NCI-H2107 (cell line): ENCODE results near the gene ATF3.
A peak's percentile ranks its signal among the peaks of the same experiment; 100 is the strongest.

Experiments
- DNase-seq: peaks from one replicate; lab custom pipeline; 2025; lab: John Stamatoyannopoulos, UW

Gene ATF3, protein sequence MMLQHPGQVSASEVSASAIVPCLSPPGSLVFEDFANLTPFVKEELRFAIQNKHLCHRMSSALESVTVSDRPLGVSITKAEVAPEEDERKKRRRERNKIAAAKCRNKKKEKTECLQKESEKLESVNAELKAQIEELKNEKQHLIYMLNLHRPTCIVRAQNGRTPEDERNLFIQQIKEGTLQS

DNA sequence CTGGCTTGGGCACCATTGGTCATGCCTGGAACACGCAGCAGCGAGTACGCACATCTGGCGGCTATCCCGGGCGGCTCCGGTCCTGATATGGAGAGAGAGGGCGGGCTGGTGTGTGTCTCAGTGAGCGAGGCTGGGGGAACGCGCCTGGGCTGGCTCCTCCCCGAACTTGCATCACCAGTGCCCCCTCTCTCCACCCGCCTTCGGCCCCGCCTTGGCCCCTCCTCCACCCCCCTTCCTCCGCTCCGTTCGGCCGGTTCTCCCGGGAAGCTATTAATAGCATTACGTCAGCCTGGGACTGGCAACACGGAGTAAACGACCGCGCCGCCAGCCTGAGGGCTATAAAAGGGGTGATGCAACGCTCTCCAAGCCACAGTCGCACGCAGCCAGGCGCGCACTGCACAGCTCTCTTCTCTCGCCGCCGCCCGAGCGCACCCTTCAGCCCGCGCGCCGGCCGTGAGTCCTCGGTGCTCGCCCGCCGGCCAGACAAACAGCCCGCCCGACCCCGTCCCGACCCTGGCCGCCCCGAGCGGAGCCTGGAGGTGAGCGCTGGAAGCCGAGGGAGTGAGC is at the start of gene ATF3:
Gene ATF3 (plus strand): TSS at position 370 of the 567 bp plus-strand sequence. CDS start 6,261 bp downstream, outside the sequence.
- peak; percentile 99 for DNase-seq

GRCh38 chr1:212559929-212560328 is 48.6 kb upstream of the ATF3 start:
- no peak for DNase-seq

- no peak for DNase-seq
Measured at GRCh38 chr1:212560933-212561460, 47.6 kb upstream of the ATF3 start.

- DNase-seq: no peak
Measured at GRCh38 chr1:212561501-212561931, 47.0 kb upstream of the ATF3 start.

- no peak for DNase-seq
Measured at GRCh38 chr1:212562771-212563170, 45.8 kb upstream of the ATF3 start.

DNA sequence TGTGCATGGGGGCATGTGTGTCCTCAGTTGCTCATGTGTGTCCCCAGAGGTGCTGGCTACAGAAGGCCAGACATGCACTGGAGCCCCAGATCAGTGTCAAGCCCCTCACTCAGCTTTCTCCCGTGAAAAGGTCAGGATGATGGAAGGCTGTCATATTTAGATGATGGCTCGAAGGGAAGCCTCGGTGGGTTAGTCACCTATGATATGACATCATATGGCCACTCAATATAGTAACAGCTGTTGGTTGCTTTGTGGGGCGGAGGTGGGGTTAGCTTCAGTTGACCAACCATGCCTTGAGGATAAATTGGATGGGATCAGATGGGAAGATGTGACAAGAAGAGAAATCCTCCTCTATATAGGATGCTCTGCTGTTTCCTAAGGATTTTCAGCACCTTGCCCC is 43.5 kb upstream of the ATF3 start:
- no peak for DNase-seq

DNA sequence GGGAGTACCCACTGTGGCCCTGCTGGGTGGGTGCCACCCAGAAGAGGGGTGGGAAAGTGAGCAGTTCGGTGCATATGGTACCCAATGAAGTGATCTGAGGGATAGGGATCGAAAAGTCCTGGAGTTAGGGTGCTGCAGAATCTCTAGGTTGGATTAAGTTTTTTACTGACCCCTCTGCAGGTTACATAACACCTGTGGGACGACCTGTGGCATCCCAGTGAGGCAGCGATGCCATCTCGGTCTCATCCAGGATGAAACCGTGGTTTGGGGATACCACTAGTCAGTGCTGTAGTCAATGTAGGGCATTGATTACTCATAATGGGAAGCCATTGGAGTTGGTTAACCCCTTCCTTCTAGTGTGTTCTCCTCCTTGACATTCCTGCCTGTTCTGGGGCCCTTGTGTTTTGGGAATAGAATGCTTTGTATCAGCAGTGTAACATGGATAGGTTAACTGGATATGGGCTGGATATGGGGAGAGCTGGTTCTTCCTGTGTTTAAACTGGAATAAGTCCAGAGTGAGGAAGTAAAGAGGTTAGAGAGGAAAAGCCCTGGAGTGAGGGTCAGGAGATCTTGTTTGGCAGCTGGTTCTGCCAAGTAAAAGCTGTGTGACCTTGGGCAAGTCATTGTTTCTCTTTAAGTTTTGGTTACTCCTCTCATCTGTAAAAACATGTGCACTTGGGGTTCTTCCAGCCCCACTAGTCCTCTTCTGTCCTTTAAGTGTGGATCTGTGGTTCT is 42.8 kb upstream of the ATF3 start:
- DNase-seq: no peak

- DNase-seq: peak; percentile 40
Measured at GRCh38 chr1:212566522-212567479, 41.8 kb upstream of the ATF3 start.

DNA sequence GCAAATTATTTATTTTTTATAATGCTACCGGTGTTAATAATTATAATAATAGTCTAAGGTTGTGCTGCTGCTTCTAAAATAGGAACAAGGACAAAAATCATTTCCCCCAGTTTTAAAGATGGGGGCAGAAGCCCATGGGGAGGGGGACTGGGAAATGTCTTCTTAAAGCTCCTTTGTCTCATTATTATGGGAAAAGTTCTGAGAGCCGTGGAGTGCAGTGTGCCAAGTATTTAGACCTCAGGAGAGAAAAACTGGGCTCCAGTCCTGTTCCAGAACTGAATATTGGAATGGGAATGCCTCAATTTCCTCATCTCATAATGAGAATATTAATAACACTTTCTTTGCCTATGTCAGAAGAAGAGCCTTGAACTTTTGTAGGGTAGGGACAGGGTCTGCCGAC is 40.9 kb upstream of the ATF3 start:
- DNase-seq: no peak

GRCh38 chr1:212568978-212569537 is 39.5 kb upstream of the ATF3 start:
- DNase-seq: no peak

GRCh38 chr1:212574732-212575131 is 33.8 kb upstream of the ATF3 start:
- no peak for DNase-seq

DNA sequence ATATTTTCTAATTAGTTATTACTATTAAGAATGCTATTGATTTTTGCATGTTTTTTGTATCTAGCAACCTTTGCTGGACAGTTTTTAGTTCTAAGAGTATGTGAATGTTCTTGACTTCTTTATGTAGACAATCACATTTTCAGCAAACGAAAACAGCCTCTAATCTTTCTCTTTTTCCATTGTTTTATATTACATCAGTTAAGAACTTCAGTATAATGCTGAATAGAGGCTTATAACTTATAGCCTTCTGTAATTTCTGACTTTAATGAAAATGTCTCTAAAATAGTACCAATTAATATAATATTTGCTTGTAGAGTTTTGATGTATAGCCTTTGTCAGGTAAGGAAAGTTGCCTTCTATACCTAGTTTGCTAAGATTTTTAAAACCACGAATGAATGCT is 33.2 kb upstream of the ATF3 start:
- no peak for DNase-seq

- DNase-seq: no peak
Measured at GRCh38 chr1:212578041-212578440, 30.5 kb upstream of the ATF3 start.

GRCh38 chr1:212581034-212581433 is 27.5 kb upstream of the ATF3 start:
- DNase-seq: no peak

DNA sequence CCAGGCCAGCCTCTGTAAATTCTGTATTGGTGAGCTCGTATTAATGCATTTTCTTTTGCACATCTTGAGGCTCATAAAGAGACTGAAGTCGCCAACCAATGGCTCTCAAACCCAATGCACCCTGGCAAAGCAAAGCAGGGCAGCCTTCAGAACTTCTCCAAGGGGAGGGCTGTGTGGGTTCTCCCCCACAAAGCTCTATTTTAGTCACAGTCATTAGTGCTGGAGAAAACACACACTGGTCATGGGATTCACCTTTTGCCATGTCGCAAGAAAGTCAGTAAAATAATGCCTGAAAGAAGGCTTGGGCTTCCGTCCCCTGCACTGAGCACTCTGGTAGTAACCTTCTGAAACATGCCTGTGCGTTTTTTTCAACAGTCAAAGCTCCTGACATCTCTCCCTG is 26.3 kb upstream of the ATF3 start:
- no peak for DNase-seq

- DNase-seq: no peak
Measured at GRCh38 chr1:212582808-212583615, 25.5 kb upstream of the ATF3 start.

DNA sequence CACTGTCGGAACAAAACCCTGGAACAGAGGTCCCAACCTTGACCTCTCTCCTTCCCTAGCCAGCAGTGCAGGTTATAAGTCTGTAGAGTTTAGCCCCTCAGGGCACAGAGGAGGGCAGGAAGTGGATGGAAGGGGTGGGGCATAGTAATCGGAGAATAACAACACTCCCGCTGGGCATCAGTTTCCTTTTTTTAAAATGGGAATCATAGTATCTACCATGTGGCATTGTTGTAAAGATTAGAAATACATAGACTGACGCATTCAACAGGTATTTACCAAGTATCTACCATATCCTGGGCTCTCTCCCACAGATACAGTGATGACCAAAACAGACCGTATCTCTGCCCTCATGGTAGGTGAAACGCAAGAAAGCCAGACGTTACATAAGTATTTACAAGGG is 24.9 kb upstream of the ATF3 start:
- DNase-seq: no peak

GRCh38 chr1:212584092-212584886 is 24.3 kb upstream of the ATF3 start:
- DNase-seq: no peak

DNA sequence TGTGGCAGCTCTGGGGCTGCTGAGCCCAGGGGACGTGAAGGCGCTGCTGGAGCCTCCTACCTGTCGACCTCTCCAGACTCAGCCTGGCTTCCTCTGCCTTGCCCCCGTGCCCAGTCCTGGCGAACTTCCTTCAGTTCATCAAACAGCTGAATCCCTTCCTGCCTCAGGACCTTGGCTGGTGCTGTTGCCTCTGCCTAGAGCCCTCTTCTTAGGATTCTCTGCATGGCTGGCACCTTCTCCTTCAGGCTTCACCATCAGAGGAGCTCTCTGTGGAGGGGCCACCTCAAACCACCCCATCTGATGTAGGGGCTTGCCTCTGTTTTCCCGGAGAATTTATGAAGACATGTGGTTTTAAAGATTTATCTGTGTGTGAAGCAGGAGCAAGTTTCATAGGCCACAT is 23.4 kb upstream of the ATF3 start:
- DNase-seq: no peak
